Activated CD4-positive, CD25-positive, alpha-beta regulatory T cell treated with anti-CD3 and anti-CD28 coated beads, Interleukin-2, amount 50 U/mL, for 16 hours (primary cell): Measurements from ENCODE around the gene ALG3.

Experiments used
- DNase-seq: peaks from one replicate; pipeline ENCODE4 v3.0.0-alpha.2; 2020; ENCODE audit warnings: low read depth, low spot score

ALG3 gene

DNA sequence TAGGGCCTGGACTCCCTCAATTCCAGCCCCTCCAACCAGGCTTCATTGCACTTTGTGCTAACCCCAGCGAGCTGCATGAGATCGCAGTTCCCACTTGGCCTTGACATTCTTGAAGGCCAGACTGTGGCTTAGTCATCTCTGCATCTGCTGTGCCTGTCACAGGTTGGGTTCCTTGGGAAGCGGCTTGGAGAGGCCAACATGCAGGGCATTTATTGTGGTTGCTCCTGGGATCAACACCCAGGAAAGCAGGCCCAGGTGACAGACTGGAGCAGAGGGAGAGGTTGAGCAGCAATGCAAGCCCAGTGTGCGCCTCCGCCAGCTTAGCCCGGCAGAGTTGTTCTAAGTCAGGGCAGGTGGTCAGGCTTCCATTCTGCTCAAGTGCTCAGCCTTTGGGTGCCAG is 52.2 kb downstream of the ALG3 start:
- DNase-seq, result no peak

GRCh38 chr3:184193991-184194539 is 54.7 kb downstream of the ALG3 start:
- DNase-seq, result no peak

- DNase-seq, result no peak
Measured at GRCh38 chr3:184192889-184193288, 55.9 kb downstream of the ALG3 start.
